Prostate gland (tissue), 2 donors: ENCODE data around the gene USF1. TPM values are rescaled to one million over a fixed set of nuclear protein-coding genes. Genes with fewer than 3 reads are reported as not detected.

Experiments
- DNase-seq: peaks from one replicate; pipeline ENCODE4 v3.0.0-alpha.2; 2019; ENCODE audit warnings: low spot score
- H3K27ac ChIP-seq, 2 donors: fragments of 200-600 bp; sonication (generic); 2 replicates each; pipeline ENCODE4 v1.5.1; 2017 to 2019
- H3K27me3 ChIP-seq: fragments of 200-600 bp; sonication (generic); replicated peaks from 2 replicates; pipeline ENCODE4 v1.5.1; 2019; ENCODE audit not compliant: insufficient read depth
- H3K36me3 ChIP-seq, 2 donors: fragments of 200-600 bp; sonication (generic); 1 replicate in 1 of 2; 2 replicates in 1 of 2; pipeline versions ENCODE4 v1.5.1 to v1.8.1; 2017 to 2019
- H3K4me1 ChIP-seq: fragments of 200-600 bp; sonication (generic); replicated peaks from 2 replicates; pipeline ENCODE4 v1.5.1; 2019
- H3K4me3 ChIP-seq, 2 donors: fragments of 200-600 bp; sonication (generic); 2 replicates each; pipeline ENCODE4 v1.5.1; 2017 to 2019
- H3K9me3 ChIP-seq: fragments of 200-600 bp; sonication (generic); 2 replicates; pipeline ENCODE4 v1.5.1; 2017
- CTCF ChIP-seq, 4 experiments: fragments of 200-600 bp in 2 of 4; fragments of 450-650 bp in 2 of 4; sonication (generic) in 2 of 4; IDR thresholded peaks; 1 replicate in 3 of 4; 2 replicates in 1 of 4; pipeline ENCODE4 v1.5.1; 2016 to 2019; ENCODE audit warnings: antibody characterized with exemption in 4 of 4, mild to moderate bottlenecking in 2 of 4, moderate library complexity in 2 of 4
- POLR2A ChIP-seq: fragments of 450-650 bp; IDR thresholded peaks from one replicate; pipeline ENCODE4 v1.6.1; 2016; ENCODE audit warnings: antibody characterized with exemption, mild to moderate bottlenecking
- POLR2AphosphoS5 ChIP-seq: sonication (generic); formaldehyde crosslinking; IDR thresholded peaks from one replicate; pipeline ENCODE4 v1.6.1; 2017; ENCODE audit warnings: antibody characterized with exemption
- WGBS: methylation state at CpG from one replicate; pipeline ENCODE4 v1.1.5; 2018; 5-methylcytosine and 5-hydroxymethylcytosine counted together
- intact Hi-C: fragments of 100-400 bp; cut with DNase I; formaldehyde crosslinking; loops from one replicate; pipeline ENCODE4 v1.14.2; 2022
- total RNA-seq, 2 donors: library from RNA; depleted of rRNA; stranded (reverse); fragments of >200 nt; gene quantifications; one replicate each; pipeline ENCODE4 v1.1.0, GENCODE V29; 2016

USF1 gene
- total RNA-seq, 2 donors from 2014 or later = 46.3 to 65.8 TPM

- H3K36me3 ChIP-seq = no peaks in the 10 kb centered on the region
- no peaks in the 10 kb centered on the region for H3K27me3 ChIP-seq
- H3K27ac ChIP-seq = no peak overlapping the region
- TF ChIP-seq CTCF (IDR thresholded peaks at IDR 0.05) (no peak), POLR2AphosphoS5 (no peak), POLR2A (no peak)
- no peak overlapping the region for H3K4me3 ChIP-seq
- WGBS = 90% methylated on average over 5 of the region's 5 CpGs
- no peak for DNase-seq
- intact Hi-C loops = no loop called here
- peaks cover 6% of the 10 kb centered on the region for H3K4me1 ChIP-seq
- no peaks in the 10 kb centered on the region for H3K9me3 ChIP-seq
Measured at GRCh38 chr1:161080441-161081405, 34.9 kb upstream of the USF1 start.

- Histone ChIP-seq H3K36me3 (no peaks in the 10 kb centered on the region), H3K4me1 (peaks cover 6% of the 10 kb centered on the region), H3K27me3 (no peaks in the 10 kb centered on the region), H3K4me3 (no peak overlapping the region), H3K27ac (no peak overlapping the region), H3K9me3 (no peaks in the 10 kb centered on the region)
- intact Hi-C loops = no loop called here
- no peak for DNase-seq
- TF ChIP-seq CTCF (IDR thresholded peaks at IDR 0.05) = no peak
- no peak for TF ChIP-seq POLR2AphosphoS5
- no peak for TF ChIP-seq POLR2A
- WGBS = 73% methylated on average over 41 of the region's 41 CpGs
Measured at GRCh38 chr1:161079436-161080110, 33.8 kb upstream of the USF1 start.

- H3K4me1 ChIP-seq = no peaks in the 10 kb centered on the region
- WGBS = 85% methylated on average over 9 of the region's 9 CpGs
- no peak overlapping the region for H3K4me3 ChIP-seq
- no peak for TF ChIP-seq POLR2A
- no peak for TF ChIP-seq POLR2AphosphoS5
- no peak for TF ChIP-seq CTCF (IDR thresholded peaks at IDR 0.05)
- H3K27ac ChIP-seq = no peak overlapping the region
- intact Hi-C loops = no loop called here
- no peak for DNase-seq
- H3K36me3 ChIP-seq = no peaks in the 10 kb centered on the region
- H3K9me3 ChIP-seq = no peaks in the 10 kb centered on the region
- no peaks in the 10 kb centered on the region for H3K27me3 ChIP-seq
Measured at GRCh38 chr1:161077426-161077825, 31.6 kb upstream of the USF1 start.

GRCh38 chr1:161076410-161076809 lies 30.6 kb upstream of the USF1 start:
- Histone ChIP-seq H3K36me3 (no peaks in the 10 kb centered on the region), H3K9me3 (no peaks in the 10 kb centered on the region), H3K4me3 (no peak overlapping the region), H3K27me3 (no peaks in the 10 kb centered on the region), H3K27ac (no peak overlapping the region), H3K4me1 (no peaks in the 10 kb centered on the region)
- intact Hi-C loops = no loop called here
- TF ChIP-seq POLR2A (no peak), POLR2AphosphoS5 (no peak), CTCF (IDR thresholded peaks at IDR 0.05) (no peak)
- DNase-seq = no peak
